Stimulated activated CD8-positive, alpha-beta memory T cell treated with anti-CD3 and anti-CD28 coated beads, Interleukin-15, amount 100 ng/mL, for 24 hours (primary cell): ENCODE measurements around the gene SEMA3A.
"Not testable (repeated sequence)": the region's sequence is repeated elsewhere in the genome, so short reads cannot be mapped to it uniquely, and the experiment has no call there.

Source experiments
- DNase-seq: peaks from one replicate; pipeline ENCODE4 v3.0.0-alpha.2; 2020; ENCODE audit warnings: low read depth

The SEMA3A gene

DNA sequence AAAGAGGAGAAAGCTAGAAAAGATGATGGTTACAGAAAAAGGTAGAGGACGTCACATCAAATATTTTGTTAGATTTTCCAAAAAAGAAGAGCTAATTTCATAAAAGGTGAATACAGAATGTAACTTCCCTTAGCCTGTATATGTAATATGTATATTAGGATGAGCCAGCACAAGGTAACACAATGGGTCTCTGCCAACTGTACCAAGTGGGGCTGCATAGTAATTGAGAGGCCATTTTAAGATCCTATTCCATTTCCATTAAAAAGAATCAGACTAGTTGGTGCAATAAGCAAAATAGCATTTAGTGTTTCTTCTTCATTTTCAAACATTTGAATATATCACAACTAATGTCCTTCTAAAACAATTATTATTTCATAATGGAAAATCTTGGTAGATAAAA, 134.6 kb downstream of the SEMA3A start:
- no peak for DNase-seq

DNA sequence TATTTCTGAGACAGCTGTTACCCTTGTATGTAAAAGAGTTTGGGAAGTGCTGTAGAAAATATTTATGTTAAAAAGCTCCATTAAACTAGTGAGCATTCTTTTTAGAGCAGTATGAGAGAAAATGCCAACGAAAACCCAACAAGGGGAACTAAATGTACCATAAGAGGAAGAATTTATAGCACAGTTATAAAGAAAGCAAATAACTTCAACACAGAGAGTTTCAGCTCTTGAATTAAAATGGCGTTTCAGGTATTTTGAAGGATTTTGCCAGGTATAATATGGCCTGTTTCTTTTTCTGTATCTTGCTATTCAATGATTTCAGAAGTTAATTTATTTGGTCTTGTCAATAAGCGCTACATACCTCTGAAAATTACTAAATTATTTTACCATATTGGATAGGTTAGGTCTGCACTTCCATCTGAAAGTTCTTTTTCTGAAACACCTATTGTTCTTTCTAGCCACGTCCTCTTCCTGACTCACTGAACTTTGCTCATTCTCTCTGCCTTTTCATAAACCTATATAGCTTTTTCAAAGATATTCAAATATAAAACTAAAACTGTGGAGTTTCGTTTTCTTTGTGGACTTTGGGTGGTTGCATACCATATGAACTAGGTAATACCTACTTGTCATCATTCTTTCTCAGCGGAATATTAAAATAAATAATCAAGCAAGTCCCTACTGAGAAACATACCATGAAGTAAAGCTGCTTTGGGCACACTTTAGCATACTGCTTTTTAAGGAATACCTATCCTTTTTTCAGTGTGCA, 136.1 kb downstream of the SEMA3A start:
- no peak for DNase-seq

DNA sequence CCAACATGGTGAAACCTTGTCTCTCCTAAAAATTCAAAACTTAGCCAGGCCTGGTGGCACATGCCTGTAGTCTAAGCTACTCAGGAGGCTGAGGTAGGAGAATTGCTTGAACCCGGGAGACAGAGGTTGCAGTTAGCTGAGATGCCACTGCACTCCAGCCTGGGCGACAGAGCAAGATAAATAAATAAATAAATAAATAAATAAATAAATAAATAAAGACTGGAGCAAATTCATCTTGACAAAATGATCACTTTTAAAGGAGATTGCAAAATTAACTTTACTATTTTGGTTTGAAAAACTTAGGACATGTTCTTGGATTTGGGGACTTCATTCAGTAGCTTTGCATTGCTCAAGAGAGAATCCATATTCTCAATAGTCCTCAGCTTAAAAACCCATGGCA, 137.0 kb downstream of the SEMA3A start:
- DNase-seq, result no peak

DNA sequence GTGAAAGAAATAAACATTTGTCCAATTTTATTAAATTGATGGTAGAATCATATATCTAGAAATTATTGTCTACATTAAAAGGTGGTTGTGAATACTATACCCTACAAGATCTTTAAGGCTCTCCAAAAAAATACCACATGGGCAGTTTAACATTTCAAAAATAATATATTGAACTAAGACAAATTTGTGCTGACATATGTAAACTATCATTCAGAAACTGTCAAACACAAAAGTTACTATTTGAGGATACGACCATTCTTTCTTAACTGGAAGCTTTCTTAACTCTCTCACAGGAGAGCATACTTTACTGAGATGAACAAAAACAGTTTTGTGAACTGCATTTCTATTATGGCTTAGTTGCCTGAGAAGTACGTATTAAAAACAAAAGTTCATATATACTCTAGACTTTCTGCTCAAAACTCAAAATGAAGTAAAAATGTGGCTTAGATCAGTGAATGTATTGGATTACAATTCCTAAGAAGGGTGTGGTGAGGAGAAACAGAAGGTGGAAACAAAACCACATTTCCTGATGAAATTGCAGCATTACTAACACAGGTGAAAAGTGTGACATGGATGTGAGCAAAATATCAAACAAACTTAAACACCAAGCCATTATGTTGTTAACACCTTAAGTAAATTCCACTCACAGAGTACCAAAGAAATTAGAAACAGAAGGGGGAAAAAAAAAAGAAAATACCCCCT, 138.5 kb downstream of the SEMA3A start:
- DNase-seq, result no peak

DNA sequence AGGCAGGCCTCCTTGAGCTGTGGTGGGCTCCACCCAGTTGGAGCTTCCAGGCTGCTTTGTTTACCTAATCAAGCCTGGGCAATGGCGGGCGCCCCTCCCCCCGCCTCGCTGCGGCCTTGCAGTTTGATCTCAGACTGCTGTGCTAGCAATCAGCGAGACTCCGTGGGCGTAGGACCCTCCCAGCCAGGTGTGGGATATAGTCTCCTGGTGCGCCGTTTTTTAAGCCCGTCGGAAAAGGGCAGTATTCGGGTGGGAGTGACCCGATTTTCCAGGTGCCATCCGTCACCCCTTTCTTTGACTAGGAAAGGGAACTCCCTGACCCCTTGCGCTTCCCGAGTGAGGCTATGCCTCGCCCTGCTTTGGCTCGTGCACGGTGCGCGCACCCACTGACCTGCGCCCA, 139.4 kb downstream of the SEMA3A start:
- not testable (repeated sequence) for DNase-seq

DNA sequence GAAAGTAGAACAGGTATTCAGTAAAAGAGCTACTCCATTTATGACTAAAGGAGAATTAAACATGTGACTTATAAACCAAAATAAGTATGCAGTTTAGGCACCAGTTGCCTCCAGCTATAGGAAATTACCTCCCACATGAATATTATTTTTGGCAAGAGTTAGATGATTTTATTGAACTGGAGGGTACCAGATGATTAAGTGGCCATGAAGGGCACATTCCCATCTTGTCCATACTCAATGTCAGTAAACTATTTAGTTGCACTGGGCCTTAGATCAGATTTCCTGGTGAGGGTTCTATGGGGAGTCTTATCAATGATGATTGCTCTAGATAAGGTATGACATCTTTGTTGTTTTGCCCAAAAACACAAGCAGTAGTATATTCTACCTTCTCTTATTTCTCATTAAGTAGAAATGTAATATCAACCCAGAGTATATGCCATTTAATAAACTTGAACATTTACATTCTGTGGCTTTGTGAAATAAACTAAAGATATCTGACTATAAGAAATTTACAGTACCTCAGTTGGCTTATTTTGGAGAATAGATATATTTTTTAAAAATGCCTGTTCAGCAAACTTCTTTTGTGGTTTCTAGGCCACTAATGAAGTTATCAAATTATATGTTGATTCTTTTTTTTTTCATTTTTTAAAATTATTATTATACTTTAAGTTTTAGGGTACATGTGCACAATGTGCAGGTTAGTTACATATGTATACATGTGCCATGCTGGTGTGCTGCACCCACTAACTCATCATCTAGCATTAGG, 145.3 kb downstream of the SEMA3A start:
- no peak for DNase-seq

DNA sequence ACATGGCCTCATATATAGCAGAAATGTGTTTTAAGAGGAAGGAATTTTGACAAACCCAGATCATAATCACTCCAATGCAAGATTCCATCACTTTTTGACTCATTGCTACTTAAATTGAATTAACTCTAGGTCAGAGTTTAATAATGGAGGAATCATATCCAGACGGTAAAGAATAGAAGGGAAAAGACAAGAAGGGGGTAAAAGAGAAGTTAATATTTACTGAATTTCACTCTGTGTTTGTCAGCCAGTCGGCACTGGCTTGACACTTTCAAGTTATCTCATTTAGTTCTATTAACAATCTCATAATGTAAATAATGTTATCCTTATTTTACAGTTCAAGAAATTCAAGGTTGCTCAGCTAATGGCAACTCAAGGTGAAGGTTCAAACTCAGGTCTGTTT, 147.5 kb downstream of the SEMA3A start:
- DNase-seq, result no peak

DNA sequence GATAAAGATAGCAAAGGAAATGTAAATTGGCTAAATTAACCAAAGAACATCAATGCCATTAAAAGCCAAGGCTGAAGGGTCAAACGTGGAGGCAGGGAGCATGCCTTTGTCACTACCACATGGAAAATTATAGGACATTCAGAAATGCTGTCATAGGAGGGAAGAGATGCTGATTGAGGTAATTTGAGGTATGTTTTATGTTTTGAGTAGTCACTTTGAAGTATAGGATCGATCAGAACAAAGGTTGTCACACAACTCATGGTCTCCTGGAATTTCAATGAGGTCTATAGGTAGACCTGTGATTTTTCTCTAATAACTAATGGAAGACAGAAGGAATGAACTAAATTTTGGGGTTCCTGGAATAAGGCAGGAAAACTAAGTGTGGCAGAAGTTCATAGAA, 149.8 kb downstream of the SEMA3A start:
- DNase-seq, result no peak

DNA sequence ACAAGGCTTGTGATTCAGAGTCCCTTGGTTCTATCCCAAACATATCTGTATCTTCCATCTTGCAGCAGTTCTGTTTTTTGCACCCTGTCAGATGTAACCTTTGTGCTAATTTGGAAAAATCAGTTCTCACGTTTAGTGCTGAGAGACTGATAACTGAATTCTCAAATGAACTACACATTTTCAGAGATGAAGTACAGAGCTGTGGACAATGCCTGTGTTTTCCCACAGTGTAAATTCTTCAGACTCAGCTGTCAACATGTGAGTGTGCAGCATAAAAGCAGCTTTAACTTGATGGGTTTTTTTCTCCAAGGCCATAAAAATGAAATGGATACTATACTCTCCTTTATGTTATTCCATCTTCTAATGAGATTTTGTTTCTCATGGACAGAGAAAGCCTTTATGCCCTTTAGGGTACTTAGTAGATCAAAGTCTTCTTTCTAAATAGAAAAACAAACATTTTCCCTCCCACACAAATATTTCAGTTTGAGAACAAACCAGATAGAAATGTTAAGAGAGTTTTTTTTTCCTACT, 150.9 kb downstream of the SEMA3A start:
- no peak for DNase-seq

DNA sequence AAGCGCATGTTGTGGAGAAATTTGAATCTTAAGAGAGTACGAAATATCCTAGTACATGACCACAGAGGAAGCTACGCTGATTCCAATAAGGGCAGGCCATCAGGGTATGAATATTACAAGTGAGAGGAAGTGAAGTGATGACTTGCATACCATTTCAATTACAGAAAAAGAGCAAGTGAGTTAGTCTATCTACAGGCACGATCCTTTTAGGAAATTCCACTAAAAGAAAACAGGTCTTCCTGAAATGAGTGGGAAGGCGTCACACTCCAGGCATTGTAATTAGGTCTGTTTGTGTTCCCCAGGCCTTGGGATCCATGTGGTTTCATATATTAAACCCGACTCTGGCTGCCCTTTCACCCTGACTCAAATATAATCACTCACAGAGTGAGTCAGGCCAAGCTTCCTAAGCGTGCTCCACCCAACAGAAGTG, 152.5 kb downstream of the SEMA3A start:
- no peak for DNase-seq

DNA sequence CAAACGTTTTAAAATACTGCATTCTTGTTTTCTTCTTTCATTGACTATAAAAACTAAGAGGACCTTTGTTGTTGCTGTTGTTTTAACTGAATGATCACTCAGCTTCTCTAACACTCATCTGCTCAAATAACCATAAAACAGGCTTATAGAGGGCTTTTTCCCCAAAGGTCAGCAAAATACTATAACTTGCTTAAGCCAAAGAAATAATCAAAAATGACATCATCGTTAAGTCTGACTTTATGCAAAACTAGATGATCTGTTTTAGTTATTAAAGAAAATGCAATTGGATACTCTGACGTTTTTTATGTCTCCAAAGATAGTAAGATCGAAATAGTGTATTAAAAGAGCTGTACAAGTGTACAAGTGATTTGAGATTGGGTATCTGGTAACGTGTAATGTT, 152.9 kb downstream of the SEMA3A start:
- DNase-seq, result no peak

DNA sequence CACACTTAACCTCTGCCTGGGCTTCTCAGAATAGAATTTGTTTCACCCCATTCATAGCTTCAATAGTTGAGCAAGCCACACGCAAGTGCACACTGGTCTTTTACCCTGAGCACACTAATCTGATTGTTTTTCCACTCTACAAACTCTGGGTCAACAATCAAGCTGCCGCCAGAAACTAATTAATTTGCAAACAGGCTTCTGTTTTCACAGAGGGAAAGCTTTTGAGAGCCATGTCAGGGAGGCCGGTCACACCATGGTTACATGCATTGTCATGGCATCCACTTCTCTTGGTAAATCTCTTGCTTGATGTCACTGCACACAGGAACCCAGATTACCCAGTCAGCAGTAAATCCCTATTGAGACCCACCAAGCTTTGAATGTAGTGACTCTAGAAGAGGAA, 154.2 kb downstream of the SEMA3A start:
- no peak for DNase-seq

DNA sequence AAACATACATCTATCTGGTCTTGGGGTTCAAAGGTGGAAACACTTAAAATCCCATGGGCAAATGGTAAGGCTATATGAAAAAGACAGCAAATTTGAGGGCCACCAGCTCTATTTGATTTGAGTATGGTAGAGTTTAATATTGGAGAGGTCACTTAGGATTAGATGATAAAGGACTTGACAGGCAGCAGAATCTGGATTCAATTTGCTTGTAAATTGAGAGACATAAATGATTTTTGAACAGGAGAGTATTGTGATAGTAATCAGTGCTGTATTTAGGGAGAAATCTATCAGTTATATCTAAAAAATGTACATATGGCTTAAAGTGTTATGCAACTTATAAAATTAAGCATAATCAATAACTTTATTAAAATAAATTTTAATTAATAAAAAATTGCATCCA, 155.2 kb downstream of the SEMA3A start:
- no peak for DNase-seq

DNA sequence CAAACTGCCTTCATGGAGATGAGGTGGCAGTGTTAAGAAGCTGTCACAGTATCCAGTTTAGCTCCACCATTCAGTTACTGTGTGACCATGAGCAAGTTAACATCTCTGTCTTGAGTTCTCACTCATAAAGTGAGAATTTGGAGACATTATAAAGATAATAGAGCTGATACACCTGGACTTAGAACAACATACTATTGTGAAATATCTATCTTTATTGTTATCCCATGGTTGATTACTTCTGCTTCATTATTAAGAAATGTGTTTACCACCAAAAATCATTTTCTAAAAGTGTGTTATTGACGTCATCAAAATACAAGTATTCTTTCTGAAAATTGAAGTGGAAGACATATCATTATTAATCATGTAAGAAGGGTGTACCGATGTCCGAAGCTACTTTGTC, 166.9 kb downstream of the SEMA3A start:
- no peak for DNase-seq

DNA sequence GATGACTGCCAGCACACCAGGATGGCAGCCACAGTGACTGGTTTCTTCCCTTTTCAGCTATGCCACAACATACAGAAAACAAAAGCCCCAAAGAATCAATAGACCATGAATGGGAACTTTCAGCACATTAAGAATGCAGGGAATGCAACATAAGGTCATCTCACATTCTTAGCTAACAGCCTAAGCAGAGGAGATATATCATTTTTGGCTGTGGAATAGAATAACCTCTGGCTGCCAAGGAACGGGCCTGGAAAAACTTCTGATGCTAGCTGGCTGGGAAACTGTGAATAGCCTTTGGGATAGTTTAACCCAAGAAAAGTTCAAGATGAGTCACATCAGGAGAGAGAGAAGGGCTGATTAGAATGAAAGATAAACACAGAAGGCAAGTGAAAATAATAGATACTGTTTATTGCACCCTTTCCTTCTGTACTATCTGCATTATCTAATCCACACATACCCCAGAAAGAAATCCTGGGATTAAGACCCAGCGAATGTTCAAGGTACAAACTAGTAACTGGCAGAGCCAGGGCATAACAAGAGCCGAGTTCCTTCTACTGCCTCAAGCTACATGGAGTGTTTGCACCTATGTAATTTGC, 169.2 kb downstream of the SEMA3A start:
- DNase-seq, result no peak

DNA sequence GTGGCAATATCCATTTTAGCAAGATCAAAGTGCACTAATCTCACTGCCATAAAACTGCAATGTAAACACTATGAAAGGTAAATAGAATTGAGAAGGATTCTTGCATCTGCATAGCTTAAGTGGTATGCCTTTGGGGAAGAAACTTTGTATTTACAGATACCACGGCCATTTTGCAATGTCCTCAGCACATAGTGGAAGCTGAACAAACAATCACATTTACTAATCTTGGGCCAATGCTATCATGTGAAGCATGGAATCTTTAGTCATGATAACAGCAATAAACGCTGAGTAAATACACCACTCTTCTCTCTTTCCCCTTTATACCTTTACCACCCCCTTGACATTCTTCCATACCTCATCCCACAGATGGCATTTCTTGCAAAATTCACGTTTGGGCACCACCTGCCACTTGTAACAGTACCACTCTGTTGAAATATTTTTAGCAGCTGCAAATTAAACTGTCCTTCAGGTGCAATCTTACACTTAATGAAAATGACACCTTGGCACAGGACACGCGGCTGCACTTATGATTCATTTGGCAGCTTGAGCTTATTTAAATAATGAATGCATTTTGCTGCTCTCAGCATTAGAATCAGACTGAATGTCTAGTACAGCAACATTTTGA, 171.8 kb downstream of the SEMA3A start:
- no peak for DNase-seq

DNA sequence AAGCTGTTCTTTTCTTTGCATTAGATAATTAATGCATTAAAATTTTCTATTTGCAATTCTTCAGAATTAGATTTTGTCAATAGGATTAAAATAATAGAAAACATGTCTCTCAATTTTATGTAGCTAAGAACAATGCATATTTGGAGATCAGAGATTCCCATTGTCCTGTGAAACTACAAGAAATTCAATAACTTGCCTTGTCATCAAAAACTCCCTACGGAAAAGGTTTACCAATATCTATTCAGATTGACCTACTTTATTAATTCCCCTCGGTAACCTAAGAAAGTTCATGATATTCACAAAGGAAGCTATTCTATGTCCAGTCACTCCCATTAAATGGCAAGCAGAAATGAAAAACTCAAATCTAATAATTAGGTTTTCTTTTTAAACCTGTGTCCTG, 172.6 kb downstream of the SEMA3A start:
- no peak for DNase-seq

DNA sequence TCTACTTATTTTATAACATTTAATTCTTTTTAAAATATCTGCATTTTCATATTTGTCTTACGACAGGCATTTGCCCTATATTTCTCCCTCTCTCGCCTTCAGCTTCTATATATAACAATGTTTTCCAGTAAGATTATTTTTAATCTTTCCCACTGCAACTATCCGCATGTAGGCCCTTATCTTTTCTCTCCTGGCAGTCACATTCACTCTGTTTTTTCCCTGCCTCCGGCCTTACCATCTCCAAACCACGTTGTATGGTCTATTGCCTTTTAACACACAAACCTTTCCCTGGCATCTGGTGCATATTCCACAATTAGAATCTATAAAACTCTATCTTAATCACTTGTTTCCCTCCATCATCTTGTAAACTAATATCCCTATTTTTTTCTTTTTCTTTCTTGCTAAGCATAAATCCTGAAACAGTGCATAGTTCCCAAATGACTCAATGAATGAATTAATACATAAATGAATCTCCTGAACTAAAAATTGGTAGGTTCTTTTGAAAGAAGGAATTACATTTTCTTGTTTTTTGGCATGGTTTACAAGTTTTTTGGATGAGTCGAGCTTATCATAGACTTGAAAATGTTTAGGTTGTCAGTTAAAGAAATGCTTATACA, 173.2 kb downstream of the SEMA3A start:
- no peak for DNase-seq

DNA sequence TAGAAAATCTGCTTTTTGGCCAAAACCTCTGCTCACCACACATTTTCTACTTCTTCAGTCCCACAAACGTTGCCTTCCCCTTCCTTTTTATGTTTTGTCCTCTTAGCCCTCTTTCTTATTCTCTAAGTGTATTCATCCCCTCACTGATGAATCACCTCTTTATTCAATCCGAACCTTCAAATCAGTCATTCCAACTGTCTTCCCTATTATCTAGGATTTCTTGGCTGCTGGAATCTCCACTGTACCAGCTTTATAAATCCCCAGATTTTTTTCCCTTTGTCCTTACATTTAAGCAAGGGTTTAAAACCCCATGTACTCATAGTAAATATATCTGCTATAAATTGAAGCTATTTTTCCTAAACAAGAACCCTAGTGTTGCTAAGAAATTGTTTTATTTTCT, 176.9 kb downstream of the SEMA3A start:
- DNase-seq, result no peak

DNA sequence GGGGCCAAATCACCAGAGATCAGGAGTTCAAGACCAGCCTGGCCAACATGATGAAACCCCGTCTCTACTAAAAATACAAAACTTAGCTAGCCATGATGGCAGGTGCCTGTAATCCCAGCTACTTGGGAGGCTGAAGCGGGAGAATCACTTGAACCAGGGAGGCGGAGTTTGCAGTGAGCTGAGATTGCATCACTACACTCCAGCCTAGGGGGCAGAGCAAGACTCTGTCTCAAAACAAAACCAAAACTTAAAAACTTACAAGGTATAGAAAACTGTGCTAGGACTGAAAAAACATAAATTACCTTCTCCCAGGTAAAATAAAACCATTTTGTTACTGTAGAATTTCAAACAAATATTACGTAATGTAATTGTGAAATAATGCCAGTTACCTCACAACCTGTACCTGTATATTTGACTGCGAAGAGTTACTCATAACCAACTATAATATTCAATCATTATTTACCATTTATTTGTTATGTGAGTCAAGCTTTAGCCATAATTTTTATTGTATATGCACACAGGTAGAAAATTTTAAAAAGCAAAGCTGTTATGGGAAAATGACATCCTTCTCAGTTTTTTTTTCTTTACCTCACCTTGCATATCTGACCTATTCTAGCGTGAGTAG, 180.9 kb downstream of the SEMA3A start:
- no peak for DNase-seq

DNA sequence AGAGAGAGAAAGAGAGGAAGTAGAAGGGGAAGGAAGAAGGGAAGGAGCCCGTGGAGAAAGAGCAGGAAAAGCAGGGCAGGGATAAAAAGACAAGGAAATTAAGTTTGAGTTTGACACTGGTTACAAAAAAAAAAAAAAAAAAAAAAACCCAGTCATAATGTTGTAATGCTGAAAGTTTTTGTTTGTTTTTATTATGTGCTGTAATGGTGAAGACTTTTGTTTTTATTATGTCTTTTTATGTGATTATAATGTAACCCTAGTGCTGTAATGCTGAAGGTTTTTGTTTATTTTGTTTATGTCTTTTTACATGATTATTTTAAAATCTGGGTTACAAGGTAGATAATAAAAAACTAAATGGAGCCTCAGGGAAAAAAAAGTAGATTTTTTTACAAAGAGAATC, 184.8 kb downstream of the SEMA3A start:
- no peak for DNase-seq
